NCI-H146 treated with DMSO at 0.1 percent for 48 hours (cell line): Measurements from ENCODE around the gene NPAS1.
"Not testable (repeated sequence)": the region's sequence is repeated elsewhere in the genome, so short reads cannot be mapped to it uniquely, and the experiment has no call there.

Experiments used
- DNase-seq: peaks from one replicate; lab custom pipeline; 2025; ENCODE audit not compliant: unreplicated experiment; lab: John Stamatoyannopoulos, UW

Gene NPAS1

DNA sequence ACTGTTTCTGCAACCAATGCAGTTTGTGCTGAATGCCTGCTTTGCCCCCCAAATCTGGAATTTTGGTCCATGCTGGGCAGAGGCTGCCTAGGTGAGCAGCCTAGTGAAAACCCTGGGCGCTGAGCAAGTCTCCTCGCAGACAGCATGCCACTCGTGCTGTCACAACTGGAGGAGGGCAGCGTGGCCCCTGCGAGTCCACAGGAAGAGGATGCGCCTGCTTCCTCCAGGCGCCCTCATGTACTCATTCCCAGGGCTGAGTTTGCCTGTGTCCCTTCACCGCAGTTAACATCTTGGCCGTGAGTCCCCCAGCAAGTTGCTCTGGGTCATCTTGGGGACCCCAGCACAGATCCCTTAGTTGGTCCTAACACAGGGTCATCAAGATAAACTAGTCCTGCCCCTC is 55.0 kb downstream of the NPAS1 start:
- DNase-seq, result no peak

DNA sequence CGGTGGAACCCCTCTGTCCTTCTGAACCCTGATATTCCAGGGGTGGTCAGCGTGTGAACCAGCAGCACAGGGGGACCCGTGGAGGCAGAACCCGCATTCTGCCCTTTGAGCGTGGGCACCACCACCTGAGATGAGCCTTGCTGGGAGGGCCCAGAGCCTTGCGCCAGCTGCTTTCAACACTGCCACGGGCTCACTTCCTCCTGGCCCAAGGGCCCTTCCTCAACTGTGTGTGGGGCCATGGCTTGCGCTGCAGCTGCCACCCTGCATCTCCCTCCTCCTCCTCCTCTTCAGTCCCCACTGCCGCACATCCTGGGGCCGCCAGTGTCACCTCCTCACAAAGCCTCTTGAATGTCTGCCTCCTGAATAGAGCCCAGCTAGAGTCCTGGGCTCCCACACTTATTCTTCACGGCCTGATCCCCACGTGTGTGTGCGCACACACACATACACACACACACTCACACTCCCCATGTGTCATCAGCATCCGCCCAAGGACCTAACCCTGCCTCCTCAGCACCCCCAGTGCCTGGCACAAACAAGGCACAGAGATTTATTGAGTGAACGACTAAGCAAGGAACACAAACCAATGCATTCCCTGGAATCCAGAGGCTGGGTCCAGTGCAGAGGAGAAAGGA is 55.7 kb downstream of the NPAS1 start:
- DNase-seq, result no peak

DNA sequence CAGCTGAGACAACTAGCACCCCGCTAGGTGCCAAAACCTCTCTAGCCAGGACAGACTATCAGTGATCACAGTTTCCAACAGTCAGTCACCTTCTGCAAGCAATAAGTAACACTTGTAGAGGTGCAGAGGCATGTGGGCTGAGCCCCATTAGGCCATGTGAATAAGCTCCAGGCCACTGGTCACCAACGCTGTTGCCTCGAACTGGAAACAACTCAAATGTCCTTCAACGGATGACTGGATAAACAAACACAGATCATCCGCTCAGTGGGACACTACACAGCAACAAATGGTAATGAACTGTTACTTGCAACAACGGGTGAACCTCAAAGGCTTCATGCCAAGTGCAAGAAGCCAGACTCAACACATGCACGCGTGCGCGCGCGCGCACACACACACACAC is 56.3 kb downstream of the NPAS1 start:
- no peak for DNase-seq

DNA sequence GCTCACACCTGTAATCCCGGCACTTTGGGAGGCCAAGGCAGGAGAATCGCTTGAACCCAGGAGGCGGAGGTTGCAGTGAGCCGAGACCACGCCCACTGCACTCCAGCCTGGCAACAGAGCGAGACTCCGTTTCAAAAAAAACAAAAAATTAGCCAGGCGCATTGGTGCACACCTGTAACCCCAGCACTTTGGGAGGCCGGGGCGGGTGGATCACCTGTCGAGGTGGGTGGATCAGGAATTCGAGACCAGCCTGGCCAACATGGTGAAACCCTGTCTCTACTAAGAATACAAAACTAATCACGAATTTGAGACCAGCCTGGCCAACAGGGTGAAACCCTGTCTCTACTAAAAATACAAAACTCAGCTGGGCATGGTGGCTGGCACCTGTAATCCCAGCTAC is 58.7 kb downstream of the NPAS1 start:
- DNase-seq, result not testable (repeated sequence)

DNA sequence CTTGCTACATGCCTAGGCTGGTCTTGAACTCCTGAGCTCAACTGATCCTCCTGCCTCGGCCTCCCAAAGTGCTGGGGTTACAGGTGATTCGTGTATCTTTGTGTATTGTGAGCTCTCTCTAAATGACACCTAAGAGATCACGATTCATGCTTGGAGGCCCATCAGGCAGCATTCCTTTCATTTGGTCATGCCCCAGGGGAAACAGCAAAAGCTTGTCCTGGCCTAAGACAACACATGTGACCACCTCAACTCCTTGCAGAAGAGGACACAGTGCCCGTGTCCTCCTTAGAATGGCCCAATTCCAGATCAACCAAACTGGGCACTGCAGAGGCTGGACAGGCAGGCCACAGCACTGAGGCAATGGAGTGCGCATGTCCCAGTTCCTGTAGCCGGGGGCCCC is 61.5 kb downstream of the NPAS1 start:
- no peak for DNase-seq

DNA sequence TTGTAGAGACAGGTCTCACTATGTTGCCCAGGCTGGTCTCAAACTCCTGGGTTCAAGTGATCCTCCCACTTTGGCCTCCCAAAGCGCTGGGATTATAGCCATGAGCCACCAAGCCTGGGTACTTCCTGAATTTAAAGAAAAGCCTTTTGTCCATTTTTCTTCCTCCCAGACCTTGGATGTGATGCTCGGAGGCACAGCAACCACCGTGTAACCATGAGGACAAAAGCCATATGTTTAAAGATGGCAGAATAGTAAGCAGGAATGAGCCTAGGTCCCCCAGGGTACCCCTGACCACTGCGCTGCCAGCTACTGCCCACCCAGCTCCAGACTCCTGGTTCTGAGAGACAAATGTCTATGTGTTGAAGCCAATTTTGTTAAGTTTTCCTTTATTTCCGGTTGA is 62.9 kb downstream of the NPAS1 start:
- no peak for DNase-seq

DNA sequence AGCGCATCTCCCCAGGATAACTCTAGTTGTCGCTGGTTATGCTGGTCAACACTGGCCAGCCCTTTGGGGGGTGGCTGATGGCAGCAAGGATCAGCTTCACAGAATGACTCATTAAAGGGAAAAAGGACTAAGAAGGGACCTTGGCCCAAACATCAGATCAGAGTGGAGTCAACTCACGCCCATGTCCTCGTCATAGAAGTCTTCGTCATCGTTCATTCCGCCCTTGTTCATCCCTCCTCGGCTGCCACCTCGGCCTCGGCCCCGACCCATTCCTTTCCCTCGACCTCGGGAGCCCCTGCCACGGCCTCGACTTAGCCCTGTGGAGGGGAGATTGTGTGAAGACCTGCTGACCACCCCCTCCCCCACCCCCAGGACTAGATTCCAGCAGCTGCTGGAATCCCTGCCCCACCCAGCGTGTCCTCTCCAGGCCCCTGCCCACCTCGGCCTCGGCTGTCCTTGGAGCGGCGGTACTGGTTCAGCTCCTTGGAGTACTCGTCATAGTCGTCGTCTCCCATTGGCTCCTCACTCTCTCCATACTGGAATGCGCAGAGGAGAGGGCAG is 65.3 kb downstream of the NPAS1 start:
- no peak for DNase-seq

DNA sequence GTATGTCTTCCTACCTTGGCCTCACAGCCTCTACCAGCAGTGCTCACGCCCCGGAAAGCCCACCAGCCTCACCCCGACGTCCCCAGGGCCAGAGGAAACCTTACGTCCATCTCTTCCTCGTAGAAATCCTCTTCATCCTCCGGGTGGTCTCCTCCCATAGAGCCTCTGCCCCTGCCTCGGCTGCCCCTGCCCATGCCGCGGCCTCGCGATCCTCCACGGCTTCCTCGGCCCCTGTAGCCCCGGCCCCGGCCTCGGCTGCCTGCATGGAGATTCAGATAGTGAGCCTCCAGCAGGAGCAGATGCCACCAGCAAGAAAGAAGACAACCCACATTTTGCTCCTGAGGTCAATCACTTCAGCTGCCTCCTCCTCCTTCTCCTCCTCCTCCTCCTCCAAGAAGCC is 66.6 kb downstream of the NPAS1 start:
- no peak for DNase-seq

DNA sequence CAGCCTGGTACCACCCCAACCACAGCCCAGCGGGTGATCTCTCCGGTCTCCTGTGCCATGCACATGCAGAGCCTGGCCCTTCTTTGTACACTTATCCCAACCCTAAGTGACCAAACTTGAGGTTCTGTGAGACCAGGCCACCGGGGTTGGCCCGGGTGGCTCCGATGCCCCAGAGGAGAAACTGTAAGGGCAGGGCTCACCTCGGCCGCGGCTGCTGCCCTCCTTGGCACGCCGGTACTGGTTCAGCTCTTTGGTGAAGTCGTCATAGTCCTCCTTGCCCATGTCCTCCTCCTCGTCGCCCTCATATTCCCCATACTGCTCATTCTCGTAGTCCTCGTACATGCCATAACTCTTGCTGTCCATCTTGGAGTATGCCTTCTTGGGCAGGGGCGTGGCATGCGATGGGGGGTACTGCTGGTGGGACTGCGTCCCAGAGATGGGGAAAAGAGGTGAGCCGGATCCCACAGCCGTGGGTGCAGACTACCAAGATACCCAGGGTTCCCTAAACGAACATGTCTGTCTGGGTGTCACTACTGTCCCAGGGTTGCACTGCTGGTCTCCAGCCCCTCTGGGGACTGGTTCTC is 70.2 kb downstream of the NPAS1 start:
- no peak for DNase-seq

DNA sequence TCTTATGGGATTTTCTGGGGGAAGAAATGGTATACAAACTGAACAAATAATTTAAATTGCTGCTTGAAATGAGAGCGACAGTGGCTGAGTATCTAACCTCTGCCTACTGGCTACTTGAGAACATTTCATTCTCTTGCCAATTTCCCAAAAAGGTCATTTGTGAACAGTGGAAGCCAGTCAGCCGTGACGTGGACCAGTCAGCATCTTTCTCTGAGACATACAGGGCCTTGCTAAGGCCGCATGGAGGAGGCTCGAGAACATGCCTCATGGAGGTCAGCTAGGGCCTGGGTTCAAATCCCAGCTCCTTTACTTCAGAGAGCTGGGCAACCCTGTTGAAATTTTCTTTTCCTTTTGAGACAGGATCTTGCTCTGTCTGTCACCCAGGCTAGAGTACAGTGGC is 73.6 kb downstream of the NPAS1 start:
- no peak for DNase-seq

DNA sequence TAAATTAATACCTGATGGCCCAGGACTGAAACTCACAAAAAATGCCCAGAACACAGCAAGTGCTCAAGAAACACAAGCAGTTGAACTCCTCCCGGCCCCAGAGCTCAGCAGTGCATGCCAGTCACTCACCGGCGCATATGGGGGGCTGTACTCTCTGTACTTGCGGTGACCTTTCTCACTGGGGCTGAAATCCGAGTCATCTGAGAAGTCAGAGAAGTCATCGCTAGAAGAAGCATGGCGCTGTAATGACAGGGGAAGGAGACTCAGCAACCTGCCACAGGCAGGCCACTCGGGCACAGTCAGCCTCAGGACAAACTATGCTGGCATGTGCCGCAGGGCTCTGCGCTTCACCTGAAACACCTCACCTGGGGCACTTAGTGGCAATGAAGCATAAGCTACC is 74.2 kb downstream of the NPAS1 start:
- DNase-seq, result no peak

DNA sequence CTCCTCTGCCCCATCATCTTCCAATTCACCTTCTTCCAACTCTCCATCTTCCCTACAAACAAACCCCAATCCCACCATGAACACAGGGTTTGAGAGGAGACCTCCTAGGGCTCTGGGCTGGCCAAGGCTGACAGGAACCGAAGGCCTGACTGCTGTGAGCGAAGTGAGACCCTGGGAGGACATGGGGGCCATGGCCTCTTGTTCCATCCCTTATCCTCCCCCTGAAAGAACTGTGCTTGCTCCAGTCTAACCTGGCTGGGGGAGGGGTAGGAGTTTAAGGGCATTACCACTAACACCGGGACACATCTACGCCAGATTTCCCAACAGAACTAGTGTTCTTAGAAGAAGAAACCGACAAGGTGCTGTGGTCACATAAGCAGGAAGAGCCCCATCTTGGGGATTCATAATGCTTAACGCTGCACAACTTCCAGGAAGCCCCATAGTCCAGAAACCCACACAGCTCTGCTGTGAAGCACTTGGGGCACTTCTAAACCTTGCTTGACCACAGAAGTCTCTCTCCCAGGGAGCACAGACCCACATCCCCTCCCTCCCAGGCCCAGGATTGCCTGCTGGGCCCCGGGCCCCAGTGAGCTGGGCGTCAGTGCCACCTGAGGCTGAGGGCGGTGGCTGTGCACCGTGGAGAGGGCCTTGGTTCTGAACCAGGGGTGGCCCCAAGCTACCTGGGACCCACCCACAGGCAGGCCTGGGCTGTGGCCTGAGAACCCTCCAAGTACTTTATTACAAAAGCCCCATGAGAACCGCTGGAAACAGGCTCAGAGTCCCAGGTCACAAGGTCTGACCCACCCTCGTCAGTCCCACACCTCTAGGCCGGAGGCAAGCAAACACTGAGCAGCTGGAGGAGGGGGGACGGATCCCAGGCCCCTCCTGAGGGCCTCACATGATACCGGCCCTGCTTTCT is 75.2 kb downstream of the NPAS1 start:
- no peak for DNase-seq
